HG03159 (cell line): ENCODE measurements around the gene TUBB2B.
"Not testable (repeated sequence)": the region's sequence is repeated elsewhere in the genome, so short reads cannot be mapped to it uniquely, and the experiment has no call there.

ENCODE experiments used
- ATAC-seq: cut with Tn5 transposase; IDR thresholded peaks from one replicate; pipeline ENCODE4 v1.9.1; 2021; ENCODE audit warnings: mild to moderate bottlenecking, moderate library complexity; ENCODE audit not compliant: unreplicated experiment

The TUBB2B gene

DNA sequence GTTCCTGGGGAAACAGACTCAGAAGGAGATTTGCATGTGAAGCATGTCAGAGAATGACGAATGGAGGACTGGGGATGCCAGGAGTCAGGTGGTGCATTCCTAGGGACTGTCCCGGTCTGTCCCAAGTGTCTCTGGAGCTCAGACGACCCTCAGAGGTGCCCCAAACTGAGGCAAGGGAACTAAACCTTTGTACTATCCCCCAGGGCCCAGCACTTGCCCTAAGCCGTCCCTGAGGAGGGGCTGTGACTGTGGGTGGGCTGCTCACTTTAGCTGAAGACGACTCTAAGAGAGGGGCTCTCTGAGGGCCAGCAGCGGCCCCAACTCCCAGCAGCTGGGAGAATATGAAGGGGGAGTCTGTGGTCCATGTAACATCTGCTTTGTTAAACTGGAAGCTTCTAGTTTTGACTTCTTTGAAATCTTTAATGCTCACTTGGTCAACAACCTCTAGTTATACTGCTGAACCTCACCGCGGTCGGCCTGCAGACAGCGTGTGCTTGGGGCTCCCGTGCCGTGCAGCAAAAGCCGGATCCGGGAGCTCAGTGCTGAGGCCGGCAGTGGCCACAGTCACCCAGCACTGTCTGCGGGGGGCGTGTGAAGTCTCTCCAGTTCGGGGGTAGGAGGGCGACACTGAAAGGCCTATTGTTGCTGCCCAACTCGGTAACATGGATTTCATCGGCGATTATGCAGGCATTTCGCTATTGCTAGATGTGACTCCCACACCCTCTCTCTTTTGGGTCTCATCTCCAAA, 34.2 kb downstream of the TUBB2B start:
- ATAC-seq = no peak

DNA sequence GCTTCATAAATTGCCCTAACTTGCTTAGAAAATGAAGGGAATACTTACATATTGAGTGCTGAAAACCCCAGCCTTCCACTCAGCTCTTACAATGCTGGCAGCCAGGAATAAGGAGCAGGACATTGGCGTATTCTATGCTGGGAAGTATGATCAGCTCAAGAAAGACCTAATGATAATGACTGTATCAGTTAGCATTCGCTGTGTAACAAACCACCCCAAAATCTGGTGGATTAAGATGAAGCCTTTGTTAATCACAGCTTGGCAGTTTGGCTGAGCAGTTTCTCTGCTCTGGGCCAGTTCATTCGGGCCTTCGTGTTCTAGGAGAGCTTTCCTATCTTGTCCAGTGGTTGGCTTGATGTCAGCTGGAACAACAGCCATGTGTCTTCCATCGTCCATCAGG, 36.7 kb downstream of the TUBB2B start:
- ATAC-seq = no peak

DNA sequence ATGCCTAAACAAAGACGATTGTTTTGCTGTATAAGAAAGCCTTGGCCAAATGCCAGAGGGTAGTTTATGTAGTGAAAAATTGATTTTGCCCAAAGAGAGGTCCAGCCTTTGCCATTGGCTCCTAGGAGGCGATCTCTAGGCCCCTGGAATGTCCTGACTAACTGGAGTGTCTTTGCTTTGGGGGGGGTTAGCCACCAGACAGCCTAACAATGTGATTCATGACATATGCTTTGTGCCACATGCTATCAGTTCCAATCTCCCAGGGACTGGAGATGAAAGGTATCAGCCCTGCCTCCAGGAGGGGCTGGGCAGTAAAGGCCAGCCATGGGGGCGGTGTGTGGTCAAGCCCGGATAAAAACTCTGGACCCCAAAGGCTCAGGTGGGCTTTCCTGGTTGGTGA, 37.4 kb downstream of the TUBB2B start:
- no peak for ATAC-seq

DNA sequence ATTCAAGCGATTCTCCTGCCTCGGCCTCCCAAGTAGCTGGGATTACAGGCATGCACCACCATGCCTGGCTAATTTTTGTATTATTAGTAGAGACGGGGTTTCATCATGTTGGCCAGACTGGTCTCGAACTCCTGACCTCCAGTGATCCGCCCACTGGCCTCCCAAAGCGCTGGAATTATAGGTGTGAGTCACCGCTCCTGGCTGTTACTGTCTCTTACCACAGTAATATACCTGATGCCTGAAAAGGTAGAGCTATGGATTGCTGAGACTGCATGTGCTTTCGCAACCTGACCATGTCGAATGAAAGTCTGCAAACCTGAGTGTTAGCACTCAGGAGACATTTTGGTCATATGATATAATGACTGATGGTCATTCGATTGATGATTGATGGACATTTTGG, 38.3 kb downstream of the TUBB2B start:
- ATAC-seq = not testable (repeated sequence)

DNA sequence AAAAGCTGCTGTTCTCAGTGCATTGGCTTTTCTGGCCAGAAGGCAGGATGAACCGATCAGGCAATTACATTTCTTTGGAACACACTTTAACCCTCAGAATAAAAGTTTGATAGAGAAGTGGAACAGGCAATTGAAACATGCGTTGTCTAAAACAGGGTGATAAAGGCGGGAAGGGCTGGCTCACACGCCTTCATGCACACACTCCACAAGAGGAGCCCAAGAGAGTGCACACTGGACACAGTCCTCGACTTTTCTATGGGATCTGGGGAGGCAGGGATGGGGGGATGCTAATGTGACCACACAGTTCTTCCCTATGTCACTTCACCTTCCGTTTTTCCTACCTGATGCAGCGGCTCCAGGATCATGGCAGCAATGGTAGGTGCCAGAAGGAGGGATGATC, 39.2 kb downstream of the TUBB2B start:
- ATAC-seq = no peak

DNA sequence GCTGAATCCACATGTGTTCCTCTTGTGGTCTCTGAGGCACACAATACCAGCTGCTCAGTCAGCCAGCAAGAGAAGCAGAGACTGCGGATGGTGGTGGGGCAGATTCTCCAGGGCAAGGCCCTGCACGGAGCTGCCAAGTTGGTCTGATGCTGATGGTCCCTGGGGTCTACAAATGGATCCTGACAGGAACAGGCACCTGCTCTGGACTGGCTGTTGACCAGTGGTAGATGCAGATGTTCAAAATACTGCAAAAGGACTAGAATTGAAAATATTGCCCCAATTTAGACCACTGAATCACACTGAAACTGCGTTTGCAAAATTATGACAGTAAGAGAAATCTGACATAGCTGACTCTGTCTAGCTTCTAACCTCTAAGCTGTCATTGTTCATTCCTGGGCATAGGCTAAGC, 40.5 kb downstream of the TUBB2B start:
- ATAC-seq = no peak

DNA sequence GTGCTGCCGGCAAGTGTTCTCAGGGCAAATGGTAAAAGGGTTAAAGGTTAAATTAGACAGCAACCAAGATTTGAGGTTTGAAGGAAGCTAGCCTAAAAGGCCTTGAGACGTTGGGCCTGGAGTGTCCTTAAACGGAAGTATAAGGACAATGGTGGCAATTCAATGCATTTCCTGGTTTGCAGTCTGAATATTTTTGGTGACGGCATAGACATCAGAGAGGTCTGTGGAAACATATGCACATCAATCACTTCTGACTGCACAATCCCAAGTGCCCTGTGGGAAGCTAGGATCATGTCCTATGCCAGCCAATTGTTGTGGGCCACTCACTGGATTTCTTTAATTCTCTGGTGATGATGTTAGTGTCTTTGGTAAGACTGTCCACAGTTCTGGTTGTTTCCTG, 44.4 kb downstream of the TUBB2B start:
- ATAC-seq = no peak

DNA sequence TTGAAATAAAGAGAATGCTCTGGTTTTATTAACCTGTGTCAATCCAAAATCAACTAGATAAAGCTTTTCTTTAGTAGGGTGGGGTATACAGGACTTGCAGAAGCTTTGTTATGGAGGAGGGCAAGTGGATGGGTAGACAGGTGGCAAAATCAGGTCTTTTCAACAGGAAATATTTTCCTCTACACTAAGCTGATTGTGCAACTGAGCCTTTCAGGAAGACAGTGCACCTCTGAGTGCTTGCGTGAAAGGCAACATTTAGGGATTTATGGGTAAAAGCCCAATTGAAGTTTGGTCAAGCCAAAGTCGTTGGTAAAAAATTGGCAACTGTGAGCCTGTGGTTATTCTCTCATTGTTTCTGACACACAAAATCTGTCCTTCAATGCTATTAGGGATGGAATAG, 46.3 kb downstream of the TUBB2B start:
- ATAC-seq = no peak

DNA sequence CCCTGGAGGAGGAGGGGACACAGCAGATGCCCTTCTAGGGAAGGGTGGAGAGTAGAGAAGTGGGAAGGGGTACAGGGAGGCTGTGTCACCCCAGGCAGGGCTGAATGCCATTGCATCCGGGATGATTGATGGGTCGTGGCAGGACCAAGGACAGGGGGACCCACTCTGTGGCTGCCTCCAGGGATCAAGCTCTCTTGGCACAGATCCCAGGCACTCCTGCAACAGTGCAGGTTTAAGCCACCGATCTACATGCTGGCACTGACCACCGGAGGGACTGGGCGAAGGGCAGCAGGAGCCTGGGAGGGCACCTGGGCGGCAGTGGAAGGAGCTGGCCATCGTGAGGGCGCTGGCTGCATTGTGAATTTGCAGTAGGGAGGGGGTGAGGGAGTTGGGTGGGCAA, 47.5 kb downstream of the TUBB2B start:
- ATAC-seq = not testable (repeated sequence)

DNA sequence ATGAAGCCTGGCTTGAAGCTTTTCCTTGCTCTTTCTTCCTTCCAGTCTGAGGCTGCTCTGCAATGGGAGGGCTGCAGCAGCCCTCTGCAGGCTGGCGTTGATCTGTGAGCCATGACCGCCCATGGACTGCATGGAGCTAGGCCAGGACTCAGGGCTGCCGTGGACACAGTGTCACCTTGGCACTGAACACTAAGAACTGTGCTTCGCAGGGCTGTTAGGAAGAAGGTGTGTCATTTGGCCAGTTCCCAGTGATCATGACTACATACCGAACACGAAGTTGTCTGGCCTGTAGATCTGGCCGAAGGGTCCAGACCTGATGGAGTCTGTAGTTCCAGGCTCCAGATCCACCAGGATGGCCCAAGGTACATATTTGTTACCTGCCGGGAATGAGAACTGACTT, 48.8 kb downstream of the TUBB2B start:
- not testable (repeated sequence) for ATAC-seq

DNA sequence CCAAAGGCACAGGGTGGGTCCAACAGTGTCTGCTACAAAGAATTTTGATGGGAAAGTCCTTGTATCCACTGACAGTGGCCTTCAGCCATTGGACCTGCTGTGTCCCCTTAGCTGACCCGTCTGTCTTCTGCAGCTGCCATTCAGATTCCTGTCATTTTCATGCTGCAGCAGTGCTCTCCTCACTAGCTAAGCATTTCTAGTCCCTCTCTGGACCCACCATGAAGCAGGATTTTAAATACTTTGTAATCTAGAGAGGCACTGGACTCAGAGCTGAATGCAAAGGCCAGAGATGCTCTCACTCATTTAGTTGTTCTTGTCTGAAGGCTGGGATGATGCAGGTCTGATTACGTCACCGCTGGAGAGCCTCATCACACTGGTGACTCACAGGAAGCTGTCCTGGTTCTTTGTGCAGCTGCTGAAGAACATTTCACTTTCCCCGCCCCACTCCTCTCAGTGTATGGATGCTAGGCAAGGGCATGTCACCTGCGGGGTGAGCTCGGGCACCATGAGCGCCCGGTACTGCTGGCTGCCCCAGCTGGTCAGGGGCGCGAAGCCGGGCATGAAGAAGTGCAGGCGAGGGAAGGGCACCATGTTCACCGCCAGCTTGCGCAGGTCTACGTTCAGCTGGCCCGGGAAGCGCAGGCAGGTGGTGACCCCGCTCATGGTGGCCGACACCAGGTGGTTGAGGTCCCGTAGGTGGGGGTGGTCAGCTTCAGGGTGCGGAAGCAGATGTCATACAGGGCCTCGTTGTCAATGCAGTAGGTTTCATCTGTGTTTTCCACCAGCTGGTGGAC, 50.7 kb downstream of the TUBB2B start:
- no peak for ATAC-seq

DNA sequence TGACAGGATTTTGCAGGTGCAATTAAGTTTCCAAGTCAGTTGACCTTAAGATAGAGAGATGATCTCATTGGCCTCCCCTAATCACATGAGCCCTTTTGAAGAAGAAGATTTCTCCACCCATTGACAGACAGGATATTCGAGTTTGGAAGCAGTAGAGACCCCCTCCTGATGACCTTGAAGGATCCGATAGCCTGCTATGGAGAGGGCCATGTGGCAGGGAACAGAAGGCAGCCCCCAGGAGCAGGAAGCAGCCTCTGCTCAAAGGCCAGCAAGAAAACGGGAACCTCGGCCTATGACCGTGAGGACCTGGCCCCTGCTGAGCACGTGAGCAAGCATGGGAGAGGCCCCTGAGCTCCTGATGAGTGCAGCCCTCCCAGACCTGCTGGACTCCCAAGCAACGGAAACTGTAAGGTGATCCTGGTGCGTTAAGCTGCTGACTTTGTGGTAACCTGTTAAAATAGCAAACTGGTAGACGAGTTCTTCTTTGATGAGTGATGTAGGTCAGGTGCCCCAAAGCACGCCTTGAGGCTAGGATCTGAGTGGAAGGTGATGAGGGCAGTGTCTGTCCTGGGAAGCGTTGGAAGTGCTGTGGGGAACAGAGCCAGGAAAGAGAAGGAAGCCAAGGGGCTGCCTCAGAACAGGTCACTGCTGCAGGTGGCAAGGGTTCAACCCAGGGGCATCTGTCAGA, 51.6 kb downstream of the TUBB2B start:
- ATAC-seq = no peak
